ENCODE data around the gene RAE1.

The RAE1 gene

DNA sequence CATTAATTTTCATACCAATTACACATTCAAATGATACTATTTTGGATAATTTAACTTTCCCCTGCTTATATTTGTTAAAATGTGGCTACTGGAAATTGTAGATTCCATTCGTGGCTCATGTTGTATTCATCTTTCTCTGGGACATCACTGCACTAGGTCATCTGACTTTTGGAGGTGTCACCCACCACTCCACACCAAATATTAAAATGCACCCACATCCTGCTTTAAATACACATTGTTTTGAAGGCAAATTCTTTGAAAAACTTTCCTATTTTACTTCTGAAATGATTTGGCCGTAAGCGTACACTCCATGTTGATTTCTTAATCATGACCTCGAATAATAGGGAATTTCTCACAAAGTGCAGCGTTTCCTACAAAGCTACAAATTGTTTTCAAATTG, 31.5 kb downstream of the RAE1 start:
- Histone ChIP-seq H3K9me3 (no peaks in the 10 kb centered on the region), H3K27me3 (no peaks in the 10 kb centered on the region), H3K4me3 (ENCODE audit: low read depth, low read length) (no peak overlapping the region), H3K4me1 (no peaks in the 10 kb centered on the region), H3K36me3 (peaks cover 27% of the 10 kb centered on the region)
- TF ChIP-seq, protein P1, sequence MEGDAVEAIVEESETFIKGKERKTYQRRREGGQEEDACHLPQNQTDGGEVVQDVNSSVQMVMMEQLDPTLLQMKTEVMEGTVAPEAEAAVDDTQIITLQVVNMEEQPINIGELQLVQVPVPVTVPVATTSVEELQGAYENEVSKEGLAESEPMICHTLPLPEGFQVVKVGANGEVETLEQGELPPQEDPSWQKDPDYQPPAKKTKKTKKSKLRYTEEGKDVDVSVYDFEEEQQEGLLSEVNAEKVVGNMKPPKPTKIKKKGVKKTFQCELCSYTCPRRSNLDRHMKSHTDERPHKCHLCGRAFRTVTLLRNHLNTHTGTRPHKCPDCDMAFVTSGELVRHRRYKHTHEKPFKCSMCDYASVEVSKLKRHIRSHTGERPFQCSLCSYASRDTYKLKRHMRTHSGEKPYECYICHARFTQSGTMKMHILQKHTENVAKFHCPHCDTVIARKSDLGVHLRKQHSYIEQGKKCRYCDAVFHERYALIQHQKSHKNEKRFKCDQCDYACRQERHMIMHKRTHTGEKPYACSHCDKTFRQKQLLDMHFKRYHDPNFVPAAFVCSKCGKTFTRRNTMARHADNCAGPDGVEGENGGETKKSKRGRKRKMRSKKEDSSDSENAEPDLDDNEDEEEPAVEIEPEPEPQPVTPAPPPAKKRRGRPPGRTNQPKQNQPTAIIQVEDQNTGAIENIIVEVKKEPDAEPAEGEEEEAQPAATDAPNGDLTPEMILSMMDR (IDR thresholded peaks at IDR 0.05; ENCODE audit: low read depth, low read length) = no peak
- no peak for DNase-seq

DNA sequence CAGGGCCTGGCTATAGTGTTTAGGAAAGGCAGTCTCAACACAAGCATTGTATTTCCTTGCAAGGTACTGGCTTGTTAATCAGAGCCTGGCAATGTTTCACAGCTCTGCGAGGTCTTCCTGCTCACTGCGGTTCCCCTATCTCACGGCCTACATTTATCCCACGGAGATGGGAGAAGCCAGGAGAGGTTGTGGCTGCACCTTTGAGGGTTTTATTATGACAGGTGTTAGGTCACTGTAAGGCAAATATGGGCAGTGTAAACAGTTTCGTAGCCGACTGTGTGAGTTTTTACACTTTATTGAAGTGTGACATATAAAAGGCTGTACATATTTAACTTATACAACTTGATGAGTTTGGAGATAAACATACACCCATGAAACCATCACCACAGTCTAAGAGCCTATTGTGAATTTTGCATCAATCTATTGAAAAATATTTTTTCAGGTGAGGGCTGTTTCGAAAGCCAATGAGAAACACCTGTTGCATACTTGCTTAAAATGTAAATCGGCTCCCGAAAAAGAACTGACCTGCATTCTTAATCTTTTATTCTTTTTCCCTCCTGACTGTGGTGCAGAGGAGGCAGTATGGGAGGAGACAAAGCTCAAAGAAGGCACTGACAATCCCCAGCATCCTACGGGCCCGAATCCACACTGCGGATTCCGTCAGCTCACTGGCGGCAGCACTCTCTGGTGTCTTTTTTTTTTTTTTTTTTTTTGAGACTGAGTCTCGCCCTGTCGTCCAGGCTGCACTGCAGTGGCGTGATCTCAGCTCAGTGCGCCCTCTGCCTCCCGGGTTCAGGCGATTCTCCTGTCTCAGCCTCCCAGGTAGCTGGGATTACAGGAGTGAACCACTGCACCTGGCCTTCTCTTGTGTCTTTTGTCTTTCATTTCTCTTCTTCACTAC, 32.6 kb downstream of the RAE1 start:
- no peak for DNase-seq
- Histone ChIP-seq H3K4me3 (ENCODE audit: low read depth, low read length) (no peak overlapping the region), H3K27me3 (no peaks in the 10 kb centered on the region), H3K9me3 (no peaks in the 10 kb centered on the region), H3K36me3 (peaks cover 16% of the 10 kb centered on the region), H3K4me1 (no peaks in the 10 kb centered on the region)
- TF ChIP-seq, protein P1 (IDR thresholded peaks at IDR 0.05; ENCODE audit: low read depth, low read length) = no peak

GRCh38 chr20:57384486-57384885, 33.4 kb downstream of the RAE1 start:
- Histone ChIP-seq H3K36me3 (peaks cover 15% of the 10 kb centered on the region), H3K9me3 (no peaks in the 10 kb centered on the region), H3K4me3 (ENCODE audit: low read depth, low read length) (no peak overlapping the region), H3K27me3 (no peaks in the 10 kb centered on the region), H3K4me1 (no peaks in the 10 kb centered on the region)
- TF ChIP-seq, protein P1 (IDR thresholded peaks at IDR 0.05; ENCODE audit: low read depth, low read length) = no peak
- no peak for DNase-seq

DNA sequence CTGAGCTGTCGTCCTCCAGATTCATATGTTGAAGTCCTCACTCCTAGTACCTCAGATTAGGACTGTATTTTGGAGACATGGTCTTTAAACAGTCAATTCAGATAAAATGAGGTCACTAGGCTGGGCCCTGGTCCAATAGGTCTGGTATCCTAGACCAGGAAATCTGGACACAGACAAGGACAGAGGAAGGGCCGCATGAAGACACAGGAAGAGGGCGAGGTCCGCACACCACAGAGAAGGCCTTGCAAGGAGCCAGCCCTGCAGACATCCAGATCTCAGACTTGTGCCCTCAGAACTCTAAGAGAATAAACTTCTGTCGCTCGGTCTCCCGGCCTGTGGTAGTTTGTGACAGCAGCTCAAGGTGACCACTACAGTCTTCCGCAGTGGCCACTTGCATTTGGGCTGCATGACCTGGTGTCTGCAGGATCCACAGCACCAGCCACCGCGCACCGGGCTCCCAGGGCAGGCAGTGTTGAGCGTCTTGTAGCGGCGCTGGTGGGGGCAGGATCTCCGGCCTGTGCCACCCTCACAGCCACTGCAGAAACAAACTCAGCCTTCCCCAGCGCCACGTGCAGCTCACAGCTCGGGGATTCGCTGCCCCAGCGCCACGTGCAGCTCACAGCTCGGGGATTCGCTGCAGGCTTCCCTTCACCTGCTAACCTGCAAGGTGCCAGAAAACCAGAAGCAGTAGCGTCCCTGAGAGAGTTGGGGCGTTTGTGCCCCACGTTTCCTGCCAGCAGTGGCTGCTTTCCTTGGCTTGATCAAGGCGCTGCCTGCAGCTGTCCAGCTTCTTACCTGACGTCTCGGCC, 34.1 kb downstream of the RAE1 start:
- no peaks in the 10 kb centered on the region for H3K9me3 ChIP-seq
- no peak overlapping the region for H3K4me3 ChIP-seq (ENCODE audit: low read depth, low read length)
- H3K36me3 ChIP-seq = peaks cover 15% of the 10 kb centered on the region
- TF ChIP-seq, protein P1 (IDR thresholded peaks at IDR 0.05; ENCODE audit: low read depth, low read length) = no peak
- H3K4me1 ChIP-seq = no peaks in the 10 kb centered on the region
- DNase-seq = no peak
- no peaks in the 10 kb centered on the region for H3K27me3 ChIP-seq

DNA sequence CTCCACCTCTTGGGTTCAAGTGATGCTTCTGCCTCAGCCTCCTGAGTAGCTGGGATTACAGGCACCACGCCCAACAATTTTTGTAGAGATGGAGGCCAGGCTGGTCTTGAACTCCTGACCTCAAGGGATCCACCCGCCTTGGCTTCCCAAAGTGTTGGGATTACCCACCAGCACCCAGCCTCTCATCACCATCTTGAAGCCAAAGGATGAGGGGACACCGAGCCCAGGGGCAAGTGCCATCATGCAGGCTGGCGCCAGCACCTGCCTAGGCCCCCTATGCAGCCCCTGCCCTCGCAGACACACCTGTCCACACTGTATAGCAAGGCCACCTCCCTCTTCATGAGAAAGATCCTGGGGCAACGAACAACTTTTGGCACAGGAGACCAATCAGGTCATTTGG, 34.9 kb downstream of the RAE1 start:
- no peak overlapping the region for H3K4me3 ChIP-seq (ENCODE audit: low read depth, low read length)
- DNase-seq = no peak
- peaks cover 3% of the 10 kb centered on the region; the same call in 1 of the 2 replicates for H3K9me3 ChIP-seq
- peaks cover 9% of the 10 kb centered on the region for H3K36me3 ChIP-seq
- peaks cover 3% of the 10 kb centered on the region for H3K4me1 ChIP-seq
- H3K27me3 ChIP-seq = no peaks in the 10 kb centered on the region
- TF ChIP-seq, protein P1 (IDR thresholded peaks at IDR 0.05; ENCODE audit: low read depth, low read length) = no peak

Measured in BE2C (cell line).